NCI-H146 (cell line): ENCODE measurements around the gene LZTS3.
A peak's percentile ranks its signal among the peaks of the same experiment; 100 is the strongest.
"Not testable (repeated sequence)": the region's sequence is repeated elsewhere in the genome, so short reads cannot be mapped to it uniquely, and the experiment has no call there.

Source experiments
- DNase-seq: peaks from one replicate; lab custom pipeline; 2025; lab: John Stamatoyannopoulos, UW

The LZTS3 gene

GRCh38 chr20:3172933-3173609 lies at the start of gene LZTS3:
TSS of gene LZTS3 (minus strand) at chr20:3173549. CDS start at chr20:3167163, 6,386 bp downstream.
- peak; percentile 79 for DNase-seq

DNA sequence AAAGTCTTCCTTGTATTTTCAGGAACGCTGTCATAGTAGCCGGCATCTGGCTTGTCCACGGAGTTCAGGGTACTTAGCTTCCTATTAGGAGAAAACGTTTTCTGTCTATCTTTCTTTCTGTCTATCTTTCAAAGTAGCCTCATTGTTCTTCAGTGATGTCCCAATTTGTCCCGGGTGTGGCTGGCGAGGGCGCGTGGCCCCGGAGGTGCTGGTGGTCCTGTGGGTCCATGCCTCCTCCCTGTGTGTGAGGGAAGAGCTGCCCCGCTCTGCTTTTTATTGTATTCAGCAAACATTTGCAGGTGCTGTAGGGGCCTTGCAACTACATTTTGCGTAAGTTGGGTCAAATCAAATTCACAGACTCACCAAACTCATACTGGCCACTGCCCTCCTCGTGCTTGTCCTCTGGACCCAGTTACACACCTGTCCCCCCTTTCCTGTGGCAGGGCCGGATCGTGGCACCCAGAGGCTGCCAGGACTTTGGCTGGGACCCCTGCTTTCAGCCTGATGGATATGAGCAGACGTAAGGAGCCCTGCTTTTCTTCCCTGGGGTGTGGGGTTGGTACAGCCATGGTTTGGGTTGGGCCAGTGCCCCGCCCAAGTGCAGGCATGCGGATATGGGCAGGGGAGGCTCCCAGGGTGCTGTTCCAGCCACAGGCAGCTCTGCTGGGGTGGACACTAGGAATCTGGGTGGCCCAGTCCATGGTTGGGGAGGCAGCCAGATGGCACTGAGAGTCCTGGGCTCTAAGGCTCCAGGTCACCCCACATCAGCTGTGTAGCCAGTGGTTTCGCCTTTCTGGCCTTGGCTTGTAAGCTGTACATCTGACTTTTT lies 48.3 kb upstream of the LZTS3 start:
- DNase-seq = no peak

- peak; percentile 55 for DNase-seq
These were observed 45.1 kb upstream of the LZTS3 start for GRCh38 chr20:3218307-3218988.

GRCh38 chr20:3215359-3215917 lies 42.1 kb upstream of the LZTS3 start:
- DNase-seq = not testable (repeated sequence)

DNA sequence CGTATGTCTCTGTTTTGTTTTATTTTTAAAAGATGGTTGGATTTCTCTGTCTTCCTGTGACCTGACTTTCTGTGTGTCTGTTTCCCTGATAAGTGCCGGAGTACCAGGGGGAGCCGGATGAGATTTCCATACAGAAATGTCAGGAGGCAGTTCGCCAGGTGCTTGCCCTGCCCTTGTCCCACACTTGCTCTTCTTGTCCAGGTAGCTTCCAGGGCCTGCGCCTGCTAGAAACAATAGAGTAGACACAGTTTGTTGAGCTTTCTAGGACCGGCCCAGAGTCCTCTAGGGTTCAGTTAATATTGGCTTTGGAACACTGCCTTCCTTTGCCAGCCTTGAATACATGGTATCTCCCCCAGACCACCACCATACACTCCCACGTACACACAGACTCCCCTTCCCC lies 39.9 kb upstream of the LZTS3 start:
- DNase-seq = no peak

DNA sequence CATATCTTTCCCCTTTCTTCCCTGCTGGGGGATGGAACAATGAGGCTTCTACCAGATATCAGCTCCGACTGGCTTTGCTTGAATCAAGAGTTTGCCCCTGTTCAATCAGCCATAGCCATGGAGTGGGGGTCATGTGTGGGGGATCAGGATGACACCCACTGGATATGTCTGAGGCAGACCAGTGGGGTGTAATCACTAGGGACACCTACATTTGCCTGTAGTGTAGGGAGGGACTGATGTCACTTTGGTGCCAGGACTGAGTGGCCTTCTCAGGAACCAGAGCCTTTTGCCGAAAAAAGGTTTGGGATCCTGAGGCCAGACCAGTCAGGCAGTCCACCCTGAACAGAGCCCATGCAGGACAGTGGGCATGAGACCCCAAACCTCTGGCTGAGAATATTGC lies 37.0 kb upstream of the LZTS3 start:
- DNase-seq = no peak

DNA sequence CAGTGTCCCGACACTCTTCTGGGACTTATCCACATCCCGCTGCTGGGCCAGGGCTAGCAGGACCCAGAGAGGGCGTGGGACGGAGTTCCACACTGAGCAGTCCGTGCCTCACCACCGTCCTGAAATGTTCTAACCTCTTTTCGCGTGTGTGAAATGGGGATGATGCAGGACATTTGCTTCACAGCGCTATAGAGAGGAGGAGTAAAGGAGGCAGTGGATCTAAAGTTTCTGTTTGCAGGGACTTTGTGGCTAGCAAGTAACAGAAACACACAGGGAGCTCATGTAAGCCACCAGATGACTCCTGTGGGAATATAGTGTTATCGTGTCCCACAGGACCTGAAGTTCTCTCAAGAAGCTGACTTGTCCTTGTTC lies 36.6 kb upstream of the LZTS3 start:
- DNase-seq = peak; percentile 46

- DNase-seq = peak; percentile 62
These were observed 36.1 kb upstream of the LZTS3 start, which contains the start of gene ITPA for GRCh38 chr20:3209257-3209945. TSS of gene ITPA (plus strand) at chr20:3209498. CDS start at chr20:3209552, 54 bp downstream.

DNA sequence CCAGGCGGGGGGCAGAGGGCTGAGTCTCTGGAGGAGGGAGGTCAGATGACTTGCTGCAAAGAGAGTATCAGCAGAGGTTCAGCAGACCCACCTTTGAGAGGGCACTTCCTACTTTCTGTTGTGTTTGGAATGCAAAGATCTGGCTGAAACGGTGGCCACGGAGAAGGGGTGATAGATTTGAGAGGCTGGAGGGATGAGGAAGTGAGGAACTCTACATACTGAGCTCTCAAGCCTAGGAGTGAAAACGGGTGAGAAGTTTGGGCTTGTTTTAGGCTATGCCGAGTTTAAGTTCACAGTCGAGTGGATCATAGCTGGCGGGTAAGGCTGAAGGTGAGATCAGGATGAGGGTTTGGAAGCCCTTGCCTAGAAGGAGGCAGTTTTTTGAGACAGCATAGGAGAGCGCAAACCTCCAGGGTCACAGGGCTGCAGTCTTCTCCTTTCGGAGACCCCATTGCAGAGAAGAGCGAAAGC lies 35.5 kb upstream of the LZTS3 start:
- DNase-seq = no peak

GRCh38 chr20:3204124-3204794 lies 30.9 kb upstream of the LZTS3 start, which contains the start of gene DDRGK1:
TSS of gene DDRGK1 (minus strand) at chr20:3204682. CDS start at chr20:3204627, 55 bp downstream.
- DNase-seq = peak; percentile 90

DNA sequence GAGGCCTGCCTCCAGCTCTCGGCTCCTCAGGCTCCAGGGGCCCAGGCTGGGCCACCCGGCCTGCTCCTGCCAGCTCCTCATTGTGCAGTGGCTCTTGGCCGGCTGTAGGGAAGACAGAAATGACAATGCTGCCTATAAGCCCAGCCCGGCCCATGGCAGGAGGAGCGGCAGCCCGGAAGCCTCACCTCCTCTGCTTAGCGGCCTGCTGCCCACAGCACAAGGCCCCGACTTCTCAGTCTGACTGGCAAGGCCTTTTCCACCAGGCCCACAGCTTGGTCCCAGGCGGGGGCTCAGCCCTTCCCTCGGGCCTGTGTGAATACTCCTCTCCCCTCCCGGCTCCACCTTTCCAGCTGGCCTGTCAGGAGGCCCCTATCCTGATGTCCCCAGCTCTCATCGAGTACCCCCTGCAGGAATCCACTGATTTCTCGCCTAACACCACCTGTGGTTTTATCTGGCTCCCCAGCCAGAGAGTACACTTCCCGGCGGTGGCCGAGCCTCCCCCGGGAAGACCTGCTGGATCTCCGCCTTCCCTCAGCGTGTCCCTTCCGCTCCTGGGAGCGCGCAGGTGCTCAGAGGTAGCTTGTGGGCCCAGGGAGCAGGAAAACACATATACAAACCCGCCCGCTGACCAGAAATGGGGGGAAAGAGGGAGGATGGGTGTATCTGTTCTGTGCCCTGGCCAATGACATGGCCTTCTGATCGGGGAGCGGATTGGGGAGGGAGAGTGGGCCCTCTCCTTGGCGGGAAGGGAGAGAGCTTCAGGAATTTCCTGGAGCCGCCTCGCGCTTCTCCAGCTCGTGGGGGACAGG lies 30.2 kb upstream of the LZTS3 start:
- peak; percentile 92 for DNase-seq

- no peak for DNase-seq
These were observed 29.6 kb upstream of the LZTS3 start for GRCh38 chr20:3202965-3203314.

DNA sequence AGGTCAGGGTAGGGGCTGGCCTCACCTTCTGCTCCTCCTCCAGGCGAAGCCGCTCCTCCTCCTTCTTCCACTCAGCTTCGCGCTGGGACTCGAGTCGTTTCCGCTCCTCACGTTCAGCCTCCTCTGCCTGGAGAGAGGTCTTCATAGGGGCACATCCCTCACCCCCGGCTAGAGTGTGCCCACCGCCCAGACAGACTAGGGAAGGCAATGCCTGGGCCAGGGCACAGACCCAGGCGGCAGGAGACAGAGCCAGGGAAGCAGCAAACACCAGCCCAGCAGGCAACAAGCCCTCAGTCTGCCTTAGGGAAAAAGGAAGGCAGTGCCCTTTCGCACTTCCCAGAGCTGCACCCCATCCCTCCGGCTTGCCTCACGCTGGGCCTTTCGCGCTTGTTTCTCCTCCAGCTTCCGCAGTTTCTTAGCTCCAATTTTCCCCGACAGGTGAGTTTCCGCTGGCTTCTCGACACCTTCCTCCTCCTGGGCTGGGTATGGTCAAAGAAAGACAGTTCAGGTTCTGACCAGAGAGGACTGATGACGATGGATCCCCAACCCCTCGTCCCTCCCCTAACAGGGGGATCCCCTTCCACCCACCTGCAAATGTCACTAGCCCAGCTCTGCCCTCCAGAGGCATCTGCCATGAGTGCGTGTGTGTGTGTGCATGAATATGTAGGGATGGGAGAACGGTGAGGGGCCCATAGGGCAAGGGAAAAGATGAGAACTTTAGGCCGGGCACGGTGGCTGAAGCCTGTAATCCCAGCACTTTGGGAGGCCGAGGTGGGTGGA lies 26.8 kb upstream of the LZTS3 start:
- no peak for DNase-seq

DNA sequence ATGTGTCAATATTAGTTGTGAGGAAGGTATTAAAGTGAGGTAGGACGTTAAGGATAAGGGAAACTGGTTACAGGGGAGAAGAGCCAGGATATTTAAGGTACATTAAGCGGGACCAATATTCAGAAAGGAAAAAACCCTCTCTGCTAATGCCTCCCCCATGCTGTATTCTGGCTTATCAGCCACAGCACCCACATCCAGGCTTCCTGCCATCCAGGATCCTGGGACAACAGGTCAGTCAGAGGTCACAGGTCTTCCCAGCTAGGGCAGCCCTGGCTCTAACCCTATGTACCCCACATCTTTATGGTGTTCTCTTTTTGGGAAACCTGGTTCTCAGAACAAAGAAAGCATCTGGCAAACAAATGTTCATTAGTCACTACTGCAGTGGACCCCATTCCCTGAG lies 25.9 kb upstream of the LZTS3 start:
- no peak for DNase-seq

GRCh38 chr20:3195590-3196237 lies 22.4 kb upstream of the LZTS3 start:
- DNase-seq = no peak

GRCh38 chr20:3194617-3195280 lies 21.4 kb upstream of the LZTS3 start:
- no peak for DNase-seq

DNA sequence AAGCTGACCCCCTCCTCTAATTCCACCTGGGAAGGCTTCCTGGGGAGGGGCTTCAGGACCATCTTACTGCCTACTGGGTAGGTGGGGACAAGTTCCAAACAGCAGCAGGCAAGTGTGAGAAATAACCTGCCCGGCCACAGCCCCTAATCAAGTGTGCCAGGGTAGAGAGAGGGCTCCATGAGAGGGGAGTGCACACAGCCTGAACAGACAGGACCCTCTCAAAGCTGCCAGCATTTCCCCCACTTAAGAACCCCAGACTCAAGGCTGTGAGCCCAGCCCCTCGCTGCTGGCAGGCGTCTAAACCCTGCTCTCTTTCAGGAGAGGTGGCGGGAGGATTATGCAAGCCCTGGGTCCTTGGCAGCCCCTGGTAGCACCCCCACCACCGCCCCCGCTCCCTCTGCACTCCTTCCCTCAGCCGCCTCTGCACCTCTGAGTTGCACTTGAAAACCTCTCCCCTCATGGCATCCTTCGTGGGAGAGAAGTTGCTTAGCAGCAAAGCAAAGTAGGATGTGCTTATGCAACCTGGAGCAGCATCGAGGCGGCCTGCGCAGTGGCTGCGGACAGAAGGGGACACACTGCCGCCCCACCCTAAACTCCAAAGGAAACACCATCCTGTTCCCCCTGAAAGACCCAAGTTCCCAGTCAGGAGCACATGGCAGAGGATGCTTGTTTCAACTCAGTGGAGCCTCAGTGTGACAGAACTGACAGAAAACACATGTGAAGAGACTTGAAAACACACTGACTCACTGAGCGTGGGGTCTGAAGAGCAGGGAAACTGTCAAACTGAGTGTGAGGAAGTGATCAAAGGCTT lies 20.7 kb upstream of the LZTS3 start:
- DNase-seq = no peak
